Ascending aorta (tissue), 2 donors: ENCODE measurements around the gene TBC1D14. TPM values are rescaled to one million over a fixed set of nuclear protein-coding genes. Genes with fewer than 3 reads are reported as not detected.

Source experiments
- DNase-seq, 2 donors: peaks; one replicate each; pipeline ENCODE4 v3.0.0-alpha.2; 2019; ENCODE audit warnings: low spot score in 2 of 2
- H3K27ac ChIP-seq, 2 donors: fragments of 200-600 bp; sonication (generic); one replicate each; pipeline ENCODE4 v1.5.1; 2016 to 2017; ENCODE audit warnings: mild to moderate bottlenecking in 1 of 2
- H3K27me3 ChIP-seq: fragments of 200-600 bp; sonication (generic); one replicate; pipeline ENCODE4 v1.5.1; 2017
- H3K36me3 ChIP-seq, 2 donors: fragments of 200-600 bp; sonication (generic); one replicate each; pipeline ENCODE4 v1.5.1; 2016
- H3K4me1 ChIP-seq, 2 donors: fragments of 200-600 bp; sonication (generic); one replicate each; pipeline ENCODE4 v1.5.1; 2016 to 2017; ENCODE audit warnings: mild to moderate bottlenecking in 1 of 2
- H3K4me3 ChIP-seq, 2 donors: fragments of 200-600 bp; sonication (generic); one replicate each; pipeline ENCODE4 v1.5.1; 2016 to 2017; ENCODE audit warnings: mild to moderate bottlenecking in 1 of 2
- H3K9me3 ChIP-seq, 2 donors: fragments of 200-600 bp; sonication (generic); one replicate each; pipeline ENCODE4 v1.5.1; 2016
- CTCF ChIP-seq, 3 experiments: fragments of 200-600 bp in 2 of 3; fragments of 450-650 bp in 1 of 3; sonication (generic) in 2 of 3; IDR thresholded peaks; one replicate each; pipeline ENCODE4 v1.5.1; 2016 to 2019; ENCODE audit warnings: antibody characterized with exemption in 3 of 3, mild to moderate bottlenecking in 1 of 3, moderate library complexity in 1 of 3
- intact Hi-C: fragments of 100-400 bp; cut with DNase I; formaldehyde crosslinking; loops from one replicate; pipeline ENCODE4 v1.15.1; 2023
- total RNA-seq: library from RNA; depleted of rRNA; stranded (reverse); fragments of >200 nt; gene quantifications from one replicate; pipeline ENCODE4 v1.1.0, GENCODE V29; 2016

TBC1D14 gene
- total RNA-seq, 1 donor from 2014 or later, result 26.4 TPM

- H3K27ac ChIP-seq, result no peak overlapping the region
- intact Hi-C loops, result loop anchor here (5.0 to 10.0 kb wide), 2 partner anchors 324 to 466 kb away; partner anchors contain the start of genes BLOC1S4 and MAN2B2
Observed at GRCh38 chr4:7041246-7041645, 131.6 kb downstream of the TBC1D14 start.

GRCh38 chr4:7041801-7042502 lies 132.3 kb downstream of the TBC1D14 start:
- no peaks in the 10 kb centered on the region for H3K9me3 ChIP-seq
- DNase-seq, result no peak
- H3K27me3 ChIP-seq, result no peaks in the 10 kb centered on the region
- H3K36me3 ChIP-seq, result no peaks in the 10 kb centered on the region
- peak overlapping the region; percentile 77 to 92 for H3K4me3 ChIP-seq
- peaks cover 27% of the 10 kb centered on the region in 2 donors for H3K4me1 ChIP-seq
- TF ChIP-seq CTCF (IDR thresholded peaks at IDR 0.05), result no peak
- H3K27ac ChIP-seq, result peak overlapping the region; percentile 71 to 75
- intact Hi-C loops, result loop anchor here (1.0 to 10.0 kb wide), 8 partner anchors 55 to 769 kb away; partner anchors contain the start of genes BLOC1S4, MAN2B2, MRFAP1 and TBC1D14

More at GRCh38 chr4:7041246-7041645, 131.6 kb downstream of the TBC1D14 start:
- H3K4me3 ChIP-seq, result peak overlapping the region in 1 of 2 donors; percentile 92
- DNase-seq, result no peak
- H3K27me3 ChIP-seq, result no peaks in the 10 kb centered on the region
- no peaks in the 10 kb centered on the region for H3K9me3 ChIP-seq
- TF ChIP-seq CTCF (IDR thresholded peaks at IDR 0.05), result no peak
- H3K4me1 ChIP-seq, result peaks cover 25 to 27% of the 10 kb centered on the region in 2 donors
- no peaks in the 10 kb centered on the region for H3K36me3 ChIP-seq

- H3K4me3 ChIP-seq, result peak overlapping the region; percentile 77 to 92
- H3K9me3 ChIP-seq, result no peaks in the 10 kb centered on the region
- H3K27ac ChIP-seq, result peak overlapping the region; percentile 71 to 75
- no peaks in the 10 kb centered on the region for H3K27me3 ChIP-seq
- H3K4me1 ChIP-seq, result peaks cover 27% of the 10 kb centered on the region in 2 donors
- no peaks in the 10 kb centered on the region for H3K36me3 ChIP-seq
- intact Hi-C loops, result loop anchor here (1.0 to 10.0 kb wide), 9 partner anchors 26 to 770 kb away; partner anchors contain the start of genes BLOC1S4, GRPEL1, MAN2B2 and MRFAP1
- DNase-seq, result peak; percentile 91 to 99
- TF ChIP-seq CTCF (IDR thresholded peaks at IDR 0.05), result peak in 2 of 3 experiments; percentile 5 to 85
Observed at GRCh38 chr4:7042503-7043283, 133.1 kb downstream of the TBC1D14 start.

GRCh38 chr4:7043284-7044136 lies 133.9 kb downstream of the TBC1D14 start, which contains the start of gene TADA2B:
TSS of gene TADA2B (plus strand) at chr4:7043372. CDS start at chr4:7043580, 208 bp downstream.
- no peak for TF ChIP-seq CTCF (IDR thresholded peaks at IDR 0.05)
- H3K9me3 ChIP-seq, result no peaks in the 10 kb centered on the region
- H3K27ac ChIP-seq, result peak within 1 kb of the TSS; percentile 90 to 92
- H3K27me3 ChIP-seq, result no peaks in the 10 kb centered on the region
- intact Hi-C loops, result loop anchor here (1.0 to 10.0 kb wide), 8 partner anchors 25 to 771 kb away; partner anchors contain the start of genes BLOC1S4, GRPEL1, MAN2B2 and MRFAP1
- H3K4me1 ChIP-seq, result peaks cover 27% of the 10 kb centered on the region in 2 donors
- DNase-seq, result peak in 1 of 2 donors; percentile 70
- no peaks in the 10 kb centered on the region for H3K36me3 ChIP-seq
- H3K4me3 ChIP-seq, result peak within 1 kb of the TSS; percentile 99 to 100
